Tibial artery (tissue), 4 donors: ENCODE measurements around the gene CPB2.

Experiments
- DNase-seq, 2 donors: peaks; one replicate each; pipeline ENCODE4 v3.0.0-alpha.2; 2019
- H3K27ac ChIP-seq, 2 donors: fragments of 200-600 bp; sonication (generic) in 1 of 2; 1 replicate in 1 of 2; 2 replicates in 1 of 2; pipeline ENCODE4 v1.5.1; 2018 to 2019; ENCODE audit warnings: mild to moderate bottlenecking in 1 of 2
- H3K27me3 ChIP-seq, 2 donors: fragments of 200-600 bp; sonication (generic) in 1 of 2; one replicate each; pipeline versions ENCODE4 v1.5.1 to v1.6.0; 2016 to 2019
- H3K36me3 ChIP-seq, 3 donors: fragments of 200-600 bp; sonication (generic) in 2 of 3; one replicate each; pipeline ENCODE4 v1.5.1; 2016 to 2019; ENCODE audit warnings: mild to moderate bottlenecking in 2 of 3
- H3K4me1 ChIP-seq, 4 donors: fragments of 200-600 bp; sonication (generic) in 2 of 4; 1 replicate in 3 of 4; 2 replicates in 1 of 4; pipeline ENCODE4 v1.5.1; 2016 to 2019
- H3K4me3 ChIP-seq, 2 donors: fragments of 200-600 bp; sonication (generic) in 1 of 2; 1 replicate in 1 of 2; 2 replicates in 1 of 2; pipeline ENCODE4 v1.5.1; 2018 to 2019; ENCODE audit warnings: mild to moderate bottlenecking in 2 of 2
- H3K9me3 ChIP-seq, 3 donors: fragments of 200-600 bp; sonication (generic) in 1 of 3; one replicate each; pipeline ENCODE4 v1.5.1; 2016 to 2019
- CTCF ChIP-seq, 2 experiments: fragments of 200-600 bp in 1 of 2; fragments of 450-650 bp in 1 of 2; IDR thresholded peaks; one replicate each; pipeline ENCODE4 v1.5.1; 2017 to 2019; ENCODE audit warnings: antibody characterized with exemption in 2 of 2, mild to moderate bottlenecking in 1 of 2, moderate library complexity in 1 of 2
- intact Hi-C: fragments of 100-400 bp; cut with DNase I; formaldehyde crosslinking; loops from one replicate; pipeline ENCODE4 v1.15.0; 2023; ENCODE audit warnings: low total_unique reads

Gene CPB2

DNA sequence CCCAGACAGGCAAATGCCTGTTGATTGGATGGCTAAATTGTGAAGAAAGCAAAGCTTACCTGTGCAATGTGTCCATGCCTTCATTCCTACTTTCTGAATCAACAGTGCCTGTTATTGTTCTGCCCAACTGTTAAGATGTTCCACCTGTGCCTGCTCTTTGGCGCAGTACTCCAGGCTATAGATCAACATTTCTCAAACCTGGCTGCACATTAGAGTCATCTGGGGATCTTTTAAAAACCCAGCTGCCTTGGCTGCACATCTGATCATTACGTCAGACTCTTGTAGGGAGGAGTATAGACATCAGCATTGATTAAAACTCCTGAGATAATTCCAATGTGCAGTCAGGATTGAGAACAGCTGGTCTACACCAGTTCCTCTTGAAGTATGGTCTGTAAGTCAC, 16.2 kb upstream of the CPB2 start:
- Histone ChIP-seq H3K27me3 (no peaks in the 10 kb centered on the region), H3K27ac (no peak overlapping the region), H3K9me3 (no peaks in the 10 kb centered on the region), H3K4me1 (no peaks in the 10 kb centered on the region), H3K36me3 (no peaks in the 10 kb centered on the region), H3K4me3 (no peak overlapping the region)
- DNase-seq, result no peak
- intact Hi-C loops, result no loop called here
- no peak for TF ChIP-seq CTCF (IDR thresholded peaks at IDR 0.05)

DNA sequence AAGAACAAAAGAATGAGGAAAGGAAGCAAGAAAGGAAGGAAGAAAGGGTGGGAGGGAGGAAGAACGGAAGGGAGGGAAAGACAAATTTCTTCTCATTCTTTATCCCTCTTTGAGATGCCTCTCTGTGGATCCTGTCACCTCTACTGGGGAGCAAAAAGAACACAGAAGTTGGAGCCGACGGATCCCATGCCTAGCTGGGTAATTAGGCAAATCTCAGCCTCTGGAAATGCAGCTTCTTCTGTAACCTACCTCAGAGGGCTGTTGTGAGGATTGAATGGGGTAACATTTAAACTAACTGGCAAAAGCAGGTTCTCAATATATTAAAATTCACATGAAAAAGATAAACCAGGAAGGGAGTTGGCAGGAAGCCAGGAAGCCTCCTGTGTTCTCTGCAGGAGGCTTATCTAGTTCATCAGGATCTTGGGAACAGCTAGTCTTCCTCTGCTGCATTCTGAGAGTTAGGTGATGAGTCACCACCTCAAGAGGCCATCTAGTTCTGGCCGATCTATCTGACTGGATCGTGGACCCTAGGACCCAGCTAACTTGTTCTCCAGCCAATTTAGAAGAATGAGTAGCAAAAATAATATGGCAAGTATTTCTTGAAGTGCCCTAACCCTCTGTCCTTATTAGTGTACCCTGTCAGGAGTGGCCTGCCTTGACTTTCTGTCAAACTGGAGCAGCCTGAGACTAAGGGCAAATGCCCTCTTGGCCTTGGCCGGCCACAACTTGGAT, 15.2 kb upstream of the CPB2 start:
- no peaks in the 10 kb centered on the region for H3K9me3 ChIP-seq
- intact Hi-C loops, result no loop called here
- DNase-seq, result no peak

GRCh38 chr13:46116653-46117502, 12.0 kb upstream of the CPB2 start:
- intact Hi-C loops, result no loop called here
- no peak for DNase-seq
- H3K4me1 ChIP-seq, result no peaks in the 10 kb centered on the region
- no peak for TF ChIP-seq CTCF (IDR thresholded peaks at IDR 0.05)
- H3K27me3 ChIP-seq, result no peaks in the 10 kb centered on the region
- H3K9me3 ChIP-seq, result no peaks in the 10 kb centered on the region
- H3K4me3 ChIP-seq, result no peak overlapping the region
- H3K36me3 ChIP-seq, result no peaks in the 10 kb centered on the region
- H3K27ac ChIP-seq, result no peak overlapping the region

More for the DNA sequence above, 15.2 kb upstream of the CPB2 start:
- Histone ChIP-seq H3K36me3 (no peaks in the 10 kb centered on the region), H3K4me3 (no peak overlapping the region), H3K27ac (no peak overlapping the region), H3K27me3 (no peaks in the 10 kb centered on the region), H3K4me1 (no peaks in the 10 kb centered on the region)
- TF ChIP-seq CTCF (IDR thresholded peaks at IDR 0.05), result no peak

DNA sequence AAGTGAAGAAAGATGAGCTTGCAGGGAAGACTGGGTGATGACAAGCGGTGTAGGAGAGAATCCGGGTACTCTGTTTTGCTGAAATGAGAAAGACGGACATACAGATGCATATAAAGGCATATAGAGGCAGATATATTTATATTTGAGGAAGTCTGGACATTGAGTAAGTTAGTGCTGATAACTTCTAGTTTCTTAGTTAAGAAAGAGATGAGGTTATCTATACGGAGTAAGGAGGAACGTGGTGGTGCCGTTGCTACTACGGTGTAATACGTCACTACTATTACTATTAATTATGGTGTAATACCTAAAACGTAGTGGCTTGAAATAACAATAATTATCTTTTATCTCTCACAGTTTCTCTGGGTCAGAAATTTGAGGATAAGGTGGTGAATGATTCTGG, 9.8 kb upstream of the CPB2 start:
- no peak for TF ChIP-seq CTCF (IDR thresholded peaks at IDR 0.05)
- H3K27me3 ChIP-seq, result no peaks in the 10 kb centered on the region

GRCh38 chr13:46113596-46113995, 8.8 kb upstream of the CPB2 start:
- Histone ChIP-seq H3K27ac (no peak overlapping the region), H3K9me3 (no peaks in the 10 kb centered on the region), H3K4me3 (no peak overlapping the region), H3K4me1 (no peaks in the 10 kb centered on the region), H3K27me3 (no peaks in the 10 kb centered on the region), H3K36me3 (no peaks in the 10 kb centered on the region)
- intact Hi-C loops, result no loop called here
- DNase-seq, result no peak
- TF ChIP-seq CTCF (IDR thresholded peaks at IDR 0.05), result no peak

More for the DNA sequence above, 9.8 kb upstream of the CPB2 start:
- H3K36me3 ChIP-seq, result no peaks in the 10 kb centered on the region
- H3K4me3 ChIP-seq, result no peak overlapping the region
- no peaks in the 10 kb centered on the region for H3K4me1 ChIP-seq
- no peak overlapping the region for H3K27ac ChIP-seq
- intact Hi-C loops, result no loop called here
- H3K9me3 ChIP-seq, result no peaks in the 10 kb centered on the region
- DNase-seq, result no peak
